CD14-positive monocyte (primary cell): ENCODE results near the gene POLE. TPM values are rescaled to one million over a fixed set of nuclear protein-coding genes. Genes with fewer than 3 reads are reported as not detected.

ENCODE experiments used
- DNase-seq, 3 donors: peaks; one replicate each; pipeline ENCODE4 v3.0.0-alpha.2; 2011 to 2022
- H2AFZ ChIP-seq: 2 replicates; pipeline ENCODE4 v1.6.0; 2012; ENCODE audit warnings: mild to moderate bottlenecking, low read depth, low read length, inconsistent platforms; ENCODE audit not compliant: insufficient read depth, poor library complexity, severe bottlenecking
- H3K27ac ChIP-seq, 2 donors: 1 replicate in 1 of 2; 2 replicates in 1 of 2; pipeline ENCODE4 v1.5.1; 2012 to 2013; ENCODE audit warnings: low read length in 2 of 2, control low read depth in 1 of 2, inconsistent platforms in 1 of 2, low read depth in 1 of 2, mild to moderate bottlenecking in 1 of 2
- H3K27me3 ChIP-seq, 2 donors: one replicate each; pipeline versions ENCODE4 v1.6.0 to v1.6.1; 2011 to 2013; ENCODE audit warnings: low read length in 2 of 2; ENCODE audit not compliant: control insufficient read depth in 2 of 2, insufficient read depth in 2 of 2
- H3K36me3 ChIP-seq, 2 donors: replicated peaks in 1 of 2; 1 replicate in 1 of 2; 2 replicates in 1 of 2; pipeline versions ENCODE4 v1.5.1 to v1.6.1; 2012 to 2013; ENCODE audit warnings: low read length in 2 of 2, control low read depth in 1 of 2, inconsistent platforms in 1 of 2, mild to moderate bottlenecking in 1 of 2; ENCODE audit not compliant: insufficient read depth in 2 of 2, control insufficient read depth in 1 of 2
- H3K4me1 ChIP-seq, 2 donors: 1 replicate in 1 of 2; 2 replicates in 1 of 2; pipeline versions ENCODE4 v1.5.1 to v1.6.1; 2012 to 2013; ENCODE audit warnings: low read length in 2 of 2, control low read depth in 1 of 2, inconsistent platforms in 1 of 2, mild to moderate bottlenecking in 1 of 2, moderate library complexity in 1 of 2; ENCODE audit not compliant: insufficient read depth in 2 of 2, control insufficient read depth in 1 of 2
- H3K4me2 ChIP-seq: replicated peaks from 2 replicates; pipeline ENCODE3; 2012; ENCODE audit warnings: low read length, moderate library complexity, mild to moderate bottlenecking; ENCODE audit not compliant: poor library complexity, severe bottlenecking; ENCODE audit errors: extremely low read depth
- H3K4me3 ChIP-seq, 3 experiments: fragments of 200-600 bp in 1 of 3; sonication (generic) in 1 of 3; replicated peaks in 1 of 3; 1 replicate in 2 of 3; 2 replicates in 1 of 3; pipeline ENCODE4 v1.5.1; 2011 to 2013; ENCODE audit warnings: low read length in 3 of 3, mild to moderate bottlenecking in 3 of 3, control low read depth in 2 of 3, low read depth in 2 of 3, inconsistent platforms in 1 of 3, moderate library complexity in 1 of 3
- H3K79me2 ChIP-seq: 2 replicates; pipeline ENCODE4 v1.6.0; 2012; ENCODE audit warnings: mild to moderate bottlenecking, control low read depth, inconsistent platforms, low read length, moderate library complexity; ENCODE audit not compliant: insufficient read depth
- H3K9ac ChIP-seq: 2 replicates; pipeline ENCODE4 v1.6.0; 2017; ENCODE audit warnings: low read length, mild to moderate bottlenecking; ENCODE audit not compliant: insufficient read depth, poor library complexity, severe bottlenecking
- H3K9me3 ChIP-seq, 2 donors: replicated peaks in 1 of 2; 1 replicate in 1 of 2; 2 replicates in 1 of 2; pipeline versions ENCODE4 v1.5.1 to v1.6.1; 2012 to 2013; ENCODE audit warnings: low read length in 2 of 2, control low read depth in 1 of 2; ENCODE audit not compliant: control insufficient read depth in 1 of 2, insufficient read depth in 1 of 2
- H4K20me1 ChIP-seq: 2 replicates; pipeline ENCODE4 v1.6.0; 2012; ENCODE audit warnings: mild to moderate bottlenecking, low read length, control low read depth, moderate library complexity; ENCODE audit not compliant: insufficient read depth
- H3K27ac Mint-ChIP-seq, 7 donors: one replicate each; pipeline ENCODE4 v1.8.0; 2020; ENCODE audit warnings: mild to moderate bottlenecking in 7 of 7, mixed read lengths in 7 of 7, moderate library complexity in 6 of 7, inconsistent platforms in 2 of 7
- H3K27me3 Mint-ChIP-seq, 3 donors: one replicate each; pipeline ENCODE4 v1.8.0; 2021 to 2022; ENCODE audit warnings: low read depth in 3 of 3, mild to moderate bottlenecking in 3 of 3, mixed read lengths in 3 of 3, moderate library complexity in 3 of 3, inconsistent platforms in 1 of 3
- H3K36me3 Mint-ChIP-seq, 2 donors: one replicate each; pipeline ENCODE4 v1.8.0; 2020; ENCODE audit warnings: mixed read lengths in 2 of 2, inconsistent platforms in 1 of 2, mild to moderate bottlenecking in 1 of 2
- H3K4me1 Mint-ChIP-seq: one replicate; pipeline ENCODE4 v1.8.0; 2020; ENCODE audit warnings: mild to moderate bottlenecking, mixed read lengths
- H3K4me3 Mint-ChIP-seq, 2 donors: one replicate each; pipeline ENCODE4 v1.8.0; 2020; ENCODE audit warnings: mild to moderate bottlenecking in 2 of 2, mixed read lengths in 2 of 2, moderate library complexity in 1 of 2
- H3K9me3 Mint-ChIP-seq, 7 donors: one replicate each; pipeline ENCODE4 v1.8.0; 2020 to 2022; ENCODE audit warnings: mixed read lengths in 7 of 7, mild to moderate bottlenecking in 6 of 7, moderate library complexity in 6 of 7, inconsistent platforms in 2 of 7
- WGBS: methylation state at CpG from one replicate; pipeline ENCODE4 v1.1.5; 2013; ENCODE audit warnings: missing lambda C conversion rate; ENCODE audit not compliant: insufficient coverage; 5-methylcytosine and 5-hydroxymethylcytosine counted together
- intact Hi-C, 2 donors: fragments of 100-400 bp; cut with micrococcal nuclease; formaldehyde crosslinking; loops; one replicate each; pipeline versions ENCODE4 v1.15.0 to v1.15.1; 2023
- polyA plus RNA-seq, 3 donors: library from polyadenylated mRNA; depleted of rRNA in 1 of 3; unstranded in 2 of 3; stranded (reverse) in 1 of 3; fragments of 300-500 nt in 2 of 3; fragments of >200 nt in 1 of 3; fragmentation: Illumina TruSeq in 2 of 3; gene quantifications; 1 replicate in 2 of 3; 2 replicates in 1 of 3; pipeline ENCODE4 v1.2.3, GENCODE V29; 2012 to 2021
- TF ChIP-seq, protein P1 (sequence below): fragments of 200-600 bp; IDR thresholded peaks from one replicate; pipeline ENCODE4 v1.8.0; 2022; ENCODE audit warnings: antibody characterized with exemption, mild to moderate bottlenecking

POLE gene
- polyA plus RNA-seq, 3 donors, result 1.00 to 24.2 (median 2.2) TPM

DNA sequence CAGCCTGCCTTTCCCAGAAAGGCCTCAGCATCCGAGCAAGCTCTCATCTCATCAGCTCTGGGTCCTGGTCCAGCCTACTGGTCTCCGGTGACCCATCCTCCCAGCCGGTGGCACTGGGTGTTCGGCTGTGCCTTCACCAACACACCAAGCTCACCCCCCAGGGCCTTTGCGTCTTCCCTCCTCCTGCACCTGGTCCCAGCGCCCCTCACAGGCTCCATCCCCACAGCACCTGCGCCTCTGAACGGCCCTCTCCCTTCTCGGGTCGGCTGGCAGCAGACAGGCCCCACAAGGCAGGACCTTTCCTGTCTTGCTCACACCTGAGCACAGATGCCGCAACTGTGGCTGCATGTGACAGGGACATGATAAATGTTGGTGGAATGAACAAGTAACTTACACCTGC is 55.5 kb downstream of the POLE start:
- H3K9ac ChIP-seq, result no peak overlapping the region
- H3K36me3 Mint-ChIP-seq, result peaks cover 75 to 86% of the 10 kb centered on the region in 2 donors
- H3K27ac ChIP-seq, result no peak overlapping the region
- no peaks in the 10 kb centered on the region for H3K79me2 ChIP-seq
- H3K27me3 Mint-ChIP-seq, result peaks cover 0 to 4% (median 1%) of the 10 kb centered on the region in 3 donors
- peak overlapping the region in 1 of 7 donors; percentile 37 for H3K27ac Mint-ChIP-seq
- no peaks in the 10 kb centered on the region for H3K27me3 ChIP-seq
- TF ChIP-seq, protein P1, sequence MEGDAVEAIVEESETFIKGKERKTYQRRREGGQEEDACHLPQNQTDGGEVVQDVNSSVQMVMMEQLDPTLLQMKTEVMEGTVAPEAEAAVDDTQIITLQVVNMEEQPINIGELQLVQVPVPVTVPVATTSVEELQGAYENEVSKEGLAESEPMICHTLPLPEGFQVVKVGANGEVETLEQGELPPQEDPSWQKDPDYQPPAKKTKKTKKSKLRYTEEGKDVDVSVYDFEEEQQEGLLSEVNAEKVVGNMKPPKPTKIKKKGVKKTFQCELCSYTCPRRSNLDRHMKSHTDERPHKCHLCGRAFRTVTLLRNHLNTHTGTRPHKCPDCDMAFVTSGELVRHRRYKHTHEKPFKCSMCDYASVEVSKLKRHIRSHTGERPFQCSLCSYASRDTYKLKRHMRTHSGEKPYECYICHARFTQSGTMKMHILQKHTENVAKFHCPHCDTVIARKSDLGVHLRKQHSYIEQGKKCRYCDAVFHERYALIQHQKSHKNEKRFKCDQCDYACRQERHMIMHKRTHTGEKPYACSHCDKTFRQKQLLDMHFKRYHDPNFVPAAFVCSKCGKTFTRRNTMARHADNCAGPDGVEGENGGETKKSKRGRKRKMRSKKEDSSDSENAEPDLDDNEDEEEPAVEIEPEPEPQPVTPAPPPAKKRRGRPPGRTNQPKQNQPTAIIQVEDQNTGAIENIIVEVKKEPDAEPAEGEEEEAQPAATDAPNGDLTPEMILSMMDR, result no peak
- H3K4me3 ChIP-seq, result no peak overlapping the region
- H3K4me3 Mint-ChIP-seq, result no peak overlapping the region
- no peaks in the 10 kb centered on the region for H4K20me1 ChIP-seq
- DNase-seq, result no peak
- no peaks in the 10 kb centered on the region for H3K4me1 Mint-ChIP-seq
- H3K4me1 ChIP-seq, result no peaks in the 10 kb centered on the region
- H3K4me2 ChIP-seq, result no peak overlapping the region
- intact Hi-C loops, result no loop called here
- peaks cover 0 to 1% (median 0%) of the 10 kb centered on the region in 7 donors for H3K9me3 Mint-ChIP-seq
- 95% methylated on average over 4 of the region's 11 CpGs for WGBS
- no peaks in the 10 kb centered on the region for H3K9me3 ChIP-seq
- H3K36me3 ChIP-seq, result peaks cover 61 to 77% of the 10 kb centered on the region in 2 donors
- no peak overlapping the region for H2AFZ ChIP-seq

DNA sequence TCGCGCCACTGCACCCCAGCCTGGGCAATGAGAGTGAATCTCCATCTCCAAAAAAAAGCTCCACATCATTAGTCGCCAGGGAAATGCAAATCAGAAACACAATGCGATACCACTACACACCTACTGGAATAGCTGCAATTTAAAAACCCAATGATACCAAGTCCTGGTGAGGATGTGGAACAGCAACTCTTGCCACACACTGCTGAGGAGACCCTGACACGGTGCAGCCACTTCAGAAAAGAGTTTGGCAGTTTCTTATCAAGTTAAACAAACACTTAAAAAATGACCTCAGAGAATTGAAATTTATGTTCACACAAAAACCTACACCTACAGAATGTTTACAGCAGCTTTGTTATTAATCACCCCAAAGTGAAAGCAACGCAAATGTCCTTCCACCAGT is 56.5 kb downstream of the POLE start:
- intact Hi-C loops, result no loop called here
- no peaks in the 10 kb centered on the region for H3K79me2 ChIP-seq
- H3K9me3 Mint-ChIP-seq, result peaks cover 0 to 1% (median 0%) of the 10 kb centered on the region in 7 donors
- no peak overlapping the region for H3K4me3 ChIP-seq
- no peak overlapping the region for H3K27ac ChIP-seq
- H3K27me3 Mint-ChIP-seq, result peaks cover 0 to 4% (median under 1%) of the 10 kb centered on the region in 3 donors
- no peak overlapping the region for H3K9ac ChIP-seq
- H3K9me3 ChIP-seq, result no peaks in the 10 kb centered on the region
- WGBS, result 100% methylated on average over 5 of the region's 6 CpGs
- no peak for DNase-seq
- no peak overlapping the region for H3K4me2 ChIP-seq
- no peaks in the 10 kb centered on the region for H3K27me3 ChIP-seq
- H3K36me3 ChIP-seq, result peaks cover 59 to 72% of the 10 kb centered on the region in 2 donors
- H3K4me1 ChIP-seq, result no peaks in the 10 kb centered on the region
- peaks cover 72 to 85% of the 10 kb centered on the region in 2 donors for H3K36me3 Mint-ChIP-seq
- H3K27ac Mint-ChIP-seq, result no peak overlapping the region
- H3K4me3 Mint-ChIP-seq, result no peak overlapping the region
- TF ChIP-seq, protein P1, result no peak
- no peaks in the 10 kb centered on the region for H4K20me1 ChIP-seq
- H2AFZ ChIP-seq, result no peak overlapping the region
- H3K4me1 Mint-ChIP-seq, result no peaks in the 10 kb centered on the region
